Measurements from ENCODE around the gene CEBPG.

The CEBPG gene

DNA sequence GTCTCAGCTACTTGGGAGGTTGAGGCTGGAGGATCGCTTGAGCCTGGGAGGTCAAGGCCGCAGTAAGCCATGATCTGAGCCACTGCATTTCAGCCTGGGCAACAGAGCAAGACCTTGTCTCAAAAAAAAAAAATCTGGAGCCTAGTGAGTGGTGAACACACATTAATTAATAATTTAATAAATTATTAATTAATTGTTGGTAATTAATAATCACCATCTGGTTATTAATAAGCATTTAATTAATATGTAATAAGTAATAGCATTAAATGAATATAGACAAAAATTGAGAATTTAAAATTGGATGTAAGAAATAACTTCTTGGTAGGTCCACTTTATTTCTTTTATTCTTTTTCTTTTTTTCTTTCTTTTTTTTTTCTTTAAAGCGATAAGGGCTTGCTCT lies 39.2 kb upstream of the CEBPG start:
- WGBS, 2 donors (ENCODE audit: extremely low coverage in 2 of 2, insufficient read length in 2 of 2, insufficient replicate concordance in 1 of 2) = no CpG with 5 or more reads among the region's 3 CpGs

DNA sequence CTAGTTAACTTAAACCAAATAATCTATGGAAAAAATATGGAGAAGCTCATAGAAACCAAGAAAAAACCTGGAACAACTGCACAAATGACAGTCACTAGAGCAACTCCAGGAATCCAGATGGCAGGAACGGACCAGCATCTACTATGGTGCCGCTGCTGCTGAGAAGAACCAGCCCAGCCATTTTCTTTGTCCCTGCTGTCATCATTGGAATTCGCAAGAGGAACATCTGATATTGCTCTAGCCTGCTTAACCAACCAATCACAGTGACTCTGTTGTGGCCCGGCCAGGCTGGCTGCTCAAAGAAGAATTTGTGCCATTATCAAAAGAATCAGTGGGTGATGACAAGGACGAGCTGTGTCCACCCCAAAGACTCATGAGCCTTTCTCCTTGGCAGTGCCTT lies 38.1 kb upstream of the CEBPG start:
- Histone ChIP-seq H3K23ac (ENCODE audit: low read depth, low read length, poor library complexity) (no peak overlapping the region), H3K4me3 (ENCODE audit: low read length in 2 of 2) (no peak overlapping the region), H3K4me1 (ENCODE audit: control insufficient read depth in 2 of 2, insufficient read depth in 1 of 2, low read depth in 1 of 2, low read length in 2 of 2) (no peaks in the 10 kb centered on the region), H2BK15ac (ENCODE audit: low read length) (no peak overlapping the region), H2BK12ac (ENCODE audit: low read length) (no peak overlapping the region), H3K27me3 (ENCODE audit: control insufficient read depth in 3 of 3, insufficient read depth in 3 of 3, low read depth in 1 of 3, low read length in 3 of 3) (peaks cover 0 to 4% (median 0%) of the 10 kb centered on the region in 3 experiments), H2BK120ac (ENCODE audit: low read depth, low read length) (no peak overlapping the region), H3K4me2 (ENCODE audit: insufficient read depth, low read length, poor library complexity, severe bottlenecking) (no peak overlapping the region), H2AK5ac (ENCODE audit: low read depth, low read length) (no peak overlapping the region), H2AFZ (ENCODE audit: low read length) (no peak overlapping the region), H4K8ac (ENCODE audit: low read depth, low read length) (no peak overlapping the region), H3K4ac (ENCODE audit: low read length) (no peak overlapping the region), H3K27ac (replicated peaks; ENCODE audit: low read length) (no peak overlapping the region), H3K36me3 (replicated peaks in 1 of 2; ENCODE audit: control insufficient read depth in 2 of 2, insufficient read depth in 2 of 2, low read length in 2 of 2) (no peaks in the 10 kb centered on the region), H3K18ac (ENCODE audit: low read length) (no peak overlapping the region), H3K79me1 (ENCODE audit: low read depth, low read length) (no peaks in the 10 kb centered on the region), H2BK5ac (ENCODE audit: low read length) (no peak overlapping the region), H3K14ac (ENCODE audit: low read length) (no peak overlapping the region), H4K91ac (ENCODE audit: low read depth, low read length, poor library complexity) (no peak overlapping the region), H3K9ac (ENCODE audit: low read depth, low read length, poor library complexity) (no peak overlapping the region), H3K9me3 (replicated peaks in 1 of 2; ENCODE audit: control insufficient read depth in 2 of 2, insufficient read depth in 1 of 2, low read depth in 1 of 2, low read length in 2 of 2) (no peaks in the 10 kb centered on the region)
- no peak for DNase-seq (ENCODE audit: low spot score)
- WGBS, 2 donors (ENCODE audit: extremely low coverage in 2 of 2, insufficient read length in 2 of 2, insufficient replicate concordance in 1 of 2) = no CpG with 5 or more reads among the region's 5 CpGs

More for the DNA sequence above, 39.2 kb upstream of the CEBPG start:
- H4K91ac ChIP-seq (ENCODE audit: low read depth, low read length, poor library complexity) = no peak overlapping the region
- H2AK5ac ChIP-seq (ENCODE audit: low read depth, low read length) = no peak overlapping the region
- no peaks in the 10 kb centered on the region for H3K36me3 ChIP-seq (replicated peaks in 1 of 2; ENCODE audit: control insufficient read depth in 2 of 2, insufficient read depth in 2 of 2, low read length in 2 of 2)
- no peak overlapping the region for H2BK5ac ChIP-seq (ENCODE audit: low read length)
- no peaks in the 10 kb centered on the region for H3K9me3 ChIP-seq (replicated peaks in 1 of 2; ENCODE audit: control insufficient read depth in 2 of 2, insufficient read depth in 1 of 2, low read depth in 1 of 2, low read length in 2 of 2)
- no peaks in the 10 kb centered on the region for H3K79me1 ChIP-seq (ENCODE audit: low read depth, low read length)
- no peak overlapping the region for H2BK15ac ChIP-seq (ENCODE audit: low read length)
- no peak overlapping the region for H2BK12ac ChIP-seq (ENCODE audit: low read length)
- H3K14ac ChIP-seq (ENCODE audit: low read length) = no peak overlapping the region
- H2AFZ ChIP-seq (ENCODE audit: low read length) = no peak overlapping the region
- H3K4me2 ChIP-seq (ENCODE audit: insufficient read depth, low read length, poor library complexity, severe bottlenecking) = no peak overlapping the region
- H3K23ac ChIP-seq (ENCODE audit: low read depth, low read length, poor library complexity) = no peak overlapping the region
- no peak overlapping the region for H3K18ac ChIP-seq (ENCODE audit: low read length)
- H3K9ac ChIP-seq (ENCODE audit: low read depth, low read length, poor library complexity) = no peak overlapping the region
- no peak overlapping the region for H4K8ac ChIP-seq (ENCODE audit: low read depth, low read length)
- no peaks in the 10 kb centered on the region for H3K4me1 ChIP-seq (ENCODE audit: control insufficient read depth in 2 of 2, insufficient read depth in 1 of 2, low read depth in 1 of 2, low read length in 2 of 2)
- H3K27ac ChIP-seq (replicated peaks; ENCODE audit: low read length) = no peak overlapping the region
- no peak overlapping the region for H3K4ac ChIP-seq (ENCODE audit: low read length)
- peaks cover 0 to 4% (median 4%) of the 10 kb centered on the region in 3 experiments for H3K27me3 ChIP-seq (ENCODE audit: control insufficient read depth in 3 of 3, insufficient read depth in 3 of 3, low read depth in 1 of 3, low read length in 3 of 3)
- no peak overlapping the region for H2BK120ac ChIP-seq (ENCODE audit: low read depth, low read length)
- no peak overlapping the region for H3K4me3 ChIP-seq (ENCODE audit: low read length in 2 of 2)
- no peak for DNase-seq (ENCODE audit: low spot score)

DNA sequence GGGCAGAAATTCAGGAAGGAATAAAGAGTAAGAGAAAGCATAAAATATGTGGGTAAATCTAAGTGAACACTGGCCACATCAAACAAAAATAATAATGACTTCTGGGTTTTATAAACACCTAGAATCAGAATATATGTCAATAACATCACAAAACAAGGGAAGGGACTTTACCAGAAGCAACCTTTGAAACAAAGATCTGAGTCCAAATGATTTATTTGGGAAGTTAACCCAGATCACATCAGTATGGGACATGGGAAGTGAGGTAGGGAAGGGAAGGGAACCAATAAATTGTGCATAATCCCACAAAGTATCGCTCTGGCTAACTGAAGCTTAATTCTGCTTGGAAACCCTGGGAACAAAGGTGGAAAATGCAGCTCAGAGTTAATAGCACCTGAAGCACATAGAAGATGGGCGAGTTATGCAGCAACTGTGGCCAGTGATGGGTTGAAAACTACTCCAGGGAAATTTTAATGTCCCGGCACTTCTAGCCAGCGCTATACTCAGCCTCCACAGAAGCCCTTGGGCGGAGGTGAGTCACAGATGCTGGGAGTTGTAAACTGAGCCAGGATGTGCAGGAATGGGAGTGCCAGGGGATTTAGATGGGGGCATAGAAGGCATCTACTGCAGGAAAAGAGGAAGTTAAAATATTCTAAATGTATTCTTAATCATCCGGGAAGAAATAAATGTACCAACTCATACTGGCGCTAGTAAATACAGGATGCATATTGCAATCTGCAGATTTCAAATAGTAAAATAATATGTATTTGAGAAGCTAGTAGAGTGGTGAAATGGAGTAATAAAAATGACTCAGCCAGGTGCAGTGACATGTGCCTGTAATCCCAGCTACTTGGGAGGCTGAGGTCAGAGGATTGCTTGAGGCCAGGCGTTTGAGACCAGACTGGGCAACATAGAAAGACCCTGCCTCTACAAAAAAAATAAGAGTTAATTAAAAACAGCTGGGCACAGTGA lies 34.2 kb upstream of the CEBPG start:
- Histone ChIP-seq H2AFZ (ENCODE audit: low read length) (no peak overlapping the region), H3K18ac (ENCODE audit: low read length) (no peak overlapping the region), H3K27me3 (ENCODE audit: control insufficient read depth in 3 of 3, insufficient read depth in 3 of 3, low read depth in 1 of 3, low read length in 3 of 3) (peaks cover 0 to 16% (median 4%) of the 10 kb centered on the region in 3 experiments), H3K79me1 (ENCODE audit: low read depth, low read length) (no peaks in the 10 kb centered on the region), H3K4me2 (ENCODE audit: insufficient read depth, low read length, poor library complexity, severe bottlenecking) (no peak overlapping the region), H2BK5ac (ENCODE audit: low read length) (no peak overlapping the region), H3K27ac (replicated peaks; ENCODE audit: low read length) (no peak overlapping the region), H4K8ac (ENCODE audit: low read depth, low read length) (no peak overlapping the region), H3K9me3 (replicated peaks in 1 of 2; ENCODE audit: control insufficient read depth in 2 of 2, insufficient read depth in 1 of 2, low read depth in 1 of 2, low read length in 2 of 2) (no peaks in the 10 kb centered on the region), H3K4me3 (ENCODE audit: low read length in 2 of 2) (no peak overlapping the region), H3K23ac (ENCODE audit: low read depth, low read length, poor library complexity) (no peak overlapping the region), H3K4me1 (ENCODE audit: control insufficient read depth in 2 of 2, insufficient read depth in 1 of 2, low read depth in 1 of 2, low read length in 2 of 2) (peaks cover 1 to 3% of the 10 kb centered on the region in 2 donors), H2AK5ac (ENCODE audit: low read depth, low read length) (no peak overlapping the region), H3K4ac (ENCODE audit: low read length) (no peak overlapping the region), H3K36me3 (replicated peaks in 1 of 2; ENCODE audit: control insufficient read depth in 2 of 2, insufficient read depth in 2 of 2, low read length in 2 of 2) (no peaks in the 10 kb centered on the region), H2BK15ac (ENCODE audit: low read length) (no peak overlapping the region), H2BK120ac (ENCODE audit: low read depth, low read length) (no peak overlapping the region), H3K9ac (ENCODE audit: low read depth, low read length, poor library complexity) (peak overlapping the region; percentile 5), H3K14ac (ENCODE audit: low read length) (no peak overlapping the region), H4K91ac (ENCODE audit: low read depth, low read length, poor library complexity) (no peak overlapping the region), H2BK12ac (ENCODE audit: low read length) (no peak overlapping the region)
- no CpG with 5 or more reads among the region's 8 CpGs for WGBS, 2 donors (ENCODE audit: extremely low coverage in 2 of 2, insufficient read length in 2 of 2, insufficient replicate concordance in 1 of 2)
- no peak for DNase-seq (ENCODE audit: low spot score)

DNA sequence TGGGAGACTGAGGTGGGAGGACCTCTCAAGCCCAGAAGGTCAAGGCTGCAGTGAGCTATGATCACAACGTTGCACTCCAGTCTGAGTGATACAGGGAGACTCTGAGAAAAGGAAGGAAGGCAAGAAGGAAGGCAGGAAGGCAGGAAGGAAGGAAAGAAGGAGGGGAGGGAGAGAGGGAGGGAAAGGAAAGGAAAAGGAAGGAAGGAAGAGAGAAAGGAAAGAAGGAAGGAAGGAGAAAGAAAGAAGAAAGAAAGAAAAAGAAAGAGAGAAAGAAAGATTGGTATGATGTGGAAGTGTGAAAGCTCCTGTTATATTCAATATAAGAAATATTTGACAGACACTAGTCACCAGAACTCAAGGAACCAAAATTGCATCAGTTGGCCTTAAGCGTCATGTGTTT lies 32.5 kb upstream of the CEBPG start:
- H3K18ac ChIP-seq (ENCODE audit: low read length) = no peak overlapping the region
- no peaks in the 10 kb centered on the region for H3K79me1 ChIP-seq (ENCODE audit: low read depth, low read length)
- no peak overlapping the region for H3K4ac ChIP-seq (ENCODE audit: low read length)
- no peak overlapping the region for H2AFZ ChIP-seq (ENCODE audit: low read length)
- no peak overlapping the region for H3K23ac ChIP-seq (ENCODE audit: low read depth, low read length, poor library complexity)
- no peaks in the 10 kb centered on the region for H3K36me3 ChIP-seq (replicated peaks in 1 of 2; ENCODE audit: control insufficient read depth in 2 of 2, insufficient read depth in 2 of 2, low read length in 2 of 2)
- no peak overlapping the region for H3K14ac ChIP-seq (ENCODE audit: low read length)
- H3K9me3 ChIP-seq (replicated peaks in 1 of 2; ENCODE audit: control insufficient read depth in 2 of 2, insufficient read depth in 1 of 2, low read depth in 1 of 2, low read length in 2 of 2) = no peaks in the 10 kb centered on the region
- DNase-seq (ENCODE audit: low spot score) = no peak
- no peak overlapping the region for H2BK15ac ChIP-seq (ENCODE audit: low read length)
- no peak overlapping the region for H2AK5ac ChIP-seq (ENCODE audit: low read depth, low read length)
- no peak overlapping the region for H2BK120ac ChIP-seq (ENCODE audit: low read depth, low read length)
- no peak overlapping the region for H2BK5ac ChIP-seq (ENCODE audit: low read length)
- H4K91ac ChIP-seq (ENCODE audit: low read depth, low read length, poor library complexity) = no peak overlapping the region
- no peak overlapping the region for H4K8ac ChIP-seq (ENCODE audit: low read depth, low read length)
- H2BK12ac ChIP-seq (ENCODE audit: low read length) = no peak overlapping the region
- H3K4me1 ChIP-seq (ENCODE audit: control insufficient read depth in 2 of 2, insufficient read depth in 1 of 2, low read depth in 1 of 2, low read length in 2 of 2) = peaks cover 1 to 7% of the 10 kb centered on the region in 2 donors
- no CpG with 5 or more reads among the region's 2 CpGs for WGBS, 2 donors (ENCODE audit: extremely low coverage in 2 of 2, insufficient read length in 2 of 2, insufficient replicate concordance in 1 of 2)
- no peak overlapping the region for H3K27ac ChIP-seq (replicated peaks; ENCODE audit: low read length)
- H3K4me2 ChIP-seq (ENCODE audit: insufficient read depth, low read length, poor library complexity, severe bottlenecking) = no peak overlapping the region
- no peak overlapping the region for H3K4me3 ChIP-seq (ENCODE audit: low read length in 2 of 2)
- peaks cover 0 to 16% (median 0%) of the 10 kb centered on the region in 3 experiments for H3K27me3 ChIP-seq (ENCODE audit: control insufficient read depth in 3 of 3, insufficient read depth in 3 of 3, low read depth in 1 of 3, low read length in 3 of 3)
- no peak overlapping the region for H3K9ac ChIP-seq (ENCODE audit: low read depth, low read length, poor library complexity)

Measured in neuronal stem cell (in vitro differentiated cells).